HG03571 (cell line): Measurements from ENCODE around the gene PCDH12.

Source experiments
- ATAC-seq: cut with Tn5 transposase; IDR thresholded peaks from one replicate; pipeline ENCODE4 v1.9.1; 2021; ENCODE audit not compliant: unreplicated experiment

PCDH12 gene

GRCh38 chr5:141941307-141941706, 16.7 kb downstream of the PCDH12 start:
- ATAC-seq: no peak

- no peak for ATAC-seq
Measured at GRCh38 chr5:141940695-141941271, 17.2 kb downstream of the PCDH12 start.

GRCh38 chr5:141935538-141935937, 22.5 kb downstream of the PCDH12 start:
- no peak for ATAC-seq

- no peak for ATAC-seq
Measured at GRCh38 chr5:141934099-141934844, 23.7 kb downstream of the PCDH12 start.

GRCh38 chr5:141933151-141933550, 24.9 kb downstream of the PCDH12 start:
- ATAC-seq: no peak

DNA sequence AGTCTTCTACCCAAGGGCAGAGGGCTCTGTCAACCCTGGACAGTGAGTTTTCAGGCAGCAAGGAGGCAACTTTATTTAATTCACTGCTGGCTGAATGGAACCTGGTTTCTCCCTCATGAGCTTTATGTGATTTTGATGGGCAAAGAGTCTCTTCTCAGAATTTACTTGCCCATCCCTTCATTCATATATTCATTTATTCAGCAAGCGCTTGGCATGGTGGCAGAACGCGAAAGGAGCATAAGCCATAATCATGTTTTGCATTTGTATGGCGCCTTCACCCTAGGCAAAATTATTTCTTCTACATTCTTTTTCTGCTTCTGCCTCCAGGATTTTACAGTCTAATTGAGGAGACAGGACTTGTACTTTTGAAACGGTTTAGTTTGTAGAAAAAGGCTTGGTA, 26.3 kb downstream of the PCDH12 start:
- no peak for ATAC-seq

DNA sequence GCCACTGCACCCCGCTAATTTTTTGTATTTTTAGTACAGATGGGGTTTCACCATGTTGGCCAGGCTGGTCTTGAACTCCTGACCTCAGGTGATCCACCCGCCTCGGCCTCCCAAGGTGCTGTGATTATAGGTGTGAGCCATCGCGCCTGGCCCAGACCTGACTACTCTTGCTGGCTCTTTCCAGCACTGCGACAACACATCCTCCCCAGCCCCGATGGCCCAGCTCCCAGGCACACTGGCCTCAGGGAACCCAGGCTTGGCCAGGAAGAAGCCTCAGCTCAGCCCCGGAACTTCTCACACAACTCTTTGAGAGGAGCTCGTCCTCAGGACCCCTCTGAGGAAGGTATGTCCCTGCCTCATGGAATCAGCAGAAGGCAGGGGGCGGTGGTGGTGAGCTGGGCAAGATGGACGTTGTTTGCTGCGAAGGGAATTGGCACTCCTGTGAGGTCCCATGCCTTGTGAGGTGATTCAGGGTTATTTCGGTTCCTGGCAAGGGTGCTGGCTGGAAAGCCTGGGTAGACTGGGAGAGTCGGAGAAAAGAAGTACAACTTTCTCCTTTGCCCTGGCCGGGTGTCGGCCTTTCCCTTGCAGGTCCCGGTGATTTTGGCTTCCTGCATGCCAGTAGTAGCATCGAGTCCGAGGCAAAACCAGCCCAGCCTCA, 28.5 kb downstream of the PCDH12 start:
- no peak for ATAC-seq

- ATAC-seq: no peak
Measured at GRCh38 chr5:141928051-141928450, 30.0 kb downstream of the PCDH12 start.

DNA sequence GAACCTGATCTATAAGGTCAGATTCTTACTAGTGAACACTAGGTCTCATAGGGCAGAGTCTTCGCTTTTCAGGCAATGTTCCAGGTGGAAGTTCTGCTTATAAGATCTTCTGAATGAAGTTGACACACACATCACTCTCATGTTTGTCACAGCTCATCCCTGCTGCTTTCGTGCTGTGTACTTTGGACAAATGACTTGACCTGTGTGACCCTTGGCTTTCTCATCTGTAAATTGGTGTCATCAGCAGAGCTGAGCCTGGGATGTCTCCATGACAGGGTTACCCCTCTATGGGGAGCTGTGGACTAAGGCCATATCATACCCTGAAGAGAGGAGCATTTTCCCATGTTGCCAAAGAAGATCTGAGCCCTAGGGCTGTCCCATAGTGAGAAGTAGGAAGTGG, 31.6 kb downstream of the PCDH12 start:
- no peak for ATAC-seq

GRCh38 chr5:141923448-141924313, 34.3 kb downstream of the PCDH12 start, which contains the start of gene DELE1:
Gene DELE1, plus strand, starts transcription at chr5:141923871. Its CDS starts 71 bp downstream, at chr5:141923942.
- ATAC-seq: peak; percentile 98

DNA sequence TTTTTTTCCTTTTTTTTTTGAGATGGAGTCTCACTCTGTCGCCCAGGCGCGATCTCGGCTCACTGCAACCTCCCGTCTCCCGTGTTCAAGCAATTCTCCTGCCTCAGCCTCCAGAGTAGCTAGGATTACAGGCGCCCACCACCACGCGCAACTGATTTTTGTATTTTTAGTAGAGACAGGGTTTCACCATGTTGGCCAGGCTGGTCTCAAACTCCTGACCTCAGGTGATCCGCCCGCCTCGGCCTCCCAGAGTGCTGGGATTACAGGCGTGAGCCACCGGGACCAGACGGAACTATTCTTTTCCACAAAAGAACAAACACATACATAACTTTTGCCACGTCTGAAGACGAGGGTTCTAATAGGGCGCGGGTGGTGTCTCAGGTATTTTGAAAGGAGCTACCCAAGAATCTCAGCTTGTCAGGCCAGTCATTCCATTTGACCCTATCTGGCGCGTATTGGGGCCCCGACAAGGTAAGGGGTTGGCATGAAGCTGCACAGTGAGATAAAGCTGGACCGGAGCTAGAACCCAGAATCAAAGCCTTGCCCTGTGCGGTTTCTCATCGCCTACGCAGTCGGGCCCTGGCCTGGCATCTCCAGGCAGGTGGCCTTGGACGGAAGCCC, 35.1 kb downstream of the PCDH12 start:
- ATAC-seq: peak; percentile 10

DNA sequence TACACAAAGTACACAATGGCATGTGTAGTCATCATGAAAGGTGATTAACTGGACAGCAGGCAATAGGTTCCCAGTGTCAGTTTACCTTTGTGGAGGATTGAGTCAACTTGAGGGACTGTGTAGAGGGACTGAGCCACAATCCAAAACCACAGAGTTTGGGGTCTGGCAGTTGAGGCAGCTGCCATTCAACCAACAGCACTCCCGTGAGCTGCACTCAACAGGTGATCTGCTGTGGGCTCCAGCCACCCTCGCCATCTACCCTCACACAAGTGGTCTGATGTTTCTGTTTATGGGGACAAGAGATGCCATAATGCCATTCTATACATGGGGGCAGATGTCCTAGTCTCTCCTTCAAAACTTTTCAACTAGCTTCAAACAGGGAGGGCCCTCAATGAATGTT, 37.2 kb downstream of the PCDH12 start:
- ATAC-seq: no peak

- ATAC-seq: no peak
Measured at GRCh38 chr5:141919218-141920119, 38.5 kb downstream of the PCDH12 start.

GRCh38 chr5:141917760-141918159, 40.2 kb downstream of the PCDH12 start:
- ATAC-seq: no peak

- ATAC-seq: no peak
Measured at GRCh38 chr5:141916522-141916921, 41.5 kb downstream of the PCDH12 start.

DNA sequence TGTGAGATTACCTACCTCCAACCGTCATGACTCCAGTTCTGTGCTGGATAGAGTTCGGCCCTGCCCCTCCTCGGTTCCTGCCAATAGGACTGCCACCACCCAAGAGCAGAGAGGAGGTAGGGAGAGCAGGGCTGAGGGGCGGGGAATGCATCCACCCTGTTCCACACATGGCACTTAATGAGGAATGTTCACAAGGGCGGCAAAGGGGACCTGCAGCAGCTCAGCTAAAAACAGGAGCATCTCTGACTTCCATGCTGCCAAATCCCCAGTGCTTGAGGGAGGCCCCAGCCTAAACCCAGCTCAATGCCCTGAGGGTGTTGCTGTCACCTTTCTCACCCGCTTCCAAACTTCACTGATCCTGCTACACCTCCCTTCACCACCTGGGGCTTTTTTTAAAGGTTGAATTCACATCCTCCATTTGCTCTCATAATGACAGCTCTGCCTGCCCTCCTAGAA, 42.1 kb downstream of the PCDH12 start:
- no peak for ATAC-seq

DNA sequence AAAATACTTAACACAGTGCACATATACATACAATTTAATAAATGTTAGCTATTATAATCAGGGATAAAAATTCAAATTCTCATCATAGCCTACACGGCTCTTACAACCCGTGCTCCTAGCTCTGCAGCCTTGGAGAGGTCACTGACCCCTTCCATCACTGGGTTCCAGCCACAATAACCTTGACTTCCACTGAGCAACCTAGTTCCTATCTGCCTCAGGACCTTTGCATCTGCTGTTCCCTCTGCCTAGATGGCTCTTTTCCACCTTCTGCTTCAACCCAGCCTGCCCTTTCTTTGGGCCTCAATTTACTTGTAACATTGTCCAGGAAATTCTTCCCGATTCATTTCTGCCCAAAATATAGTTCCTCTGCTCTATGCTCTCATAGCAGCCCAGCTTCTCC, 43.2 kb downstream of the PCDH12 start:
- no peak for ATAC-seq

GRCh38 chr5:141914199-141914743, 43.7 kb downstream of the PCDH12 start:
- peak; percentile 68 for ATAC-seq

GRCh38 chr5:141913560-141914198, 44.3 kb downstream of the PCDH12 start:
- no peak for ATAC-seq
